A673 (cell line): ENCODE results near the gene MRPL43.

ENCODE experiments used
- CTCF ChIP-seq: fragments of 300-800, 200-600 bp; sonication (generic); conservative IDR thresholded peaks from 2 replicates; pipeline ENCODE4 v1.5.1; 2017; ENCODE audit warnings: low read depth, mild to moderate bottlenecking, antibody characterized with exemption, low read length, moderate library complexity, mixed read lengths
- EZH2 ChIP-seq: fragments of 200-600 bp; sonication (generic); IDR thresholded peaks from 2 replicates; pipeline ENCODE4 v1.6.1; 2017; ENCODE audit warnings: borderline replicate concordance, low read depth, mild to moderate bottlenecking, mixed read lengths, antibody characterized with exemption, low read length; ENCODE audit not compliant: poor library complexity, severe bottlenecking

GRCh38 chr10:100972904-100973535 is 14.3 kb downstream of the MRPL43 start:
- TF ChIP-seq CTCF (no peak), EZH2 (no peak)
